CD4-positive, alpha-beta memory T cell (primary cell): ENCODE data around the gene PRKAG2. TPM values are rescaled to one million over a fixed set of nuclear protein-coding genes. Genes with fewer than 3 reads are reported as not detected.
"Not testable (repeated sequence)": the region's sequence is repeated elsewhere in the genome, so short reads cannot be mapped to it uniquely, and the experiment has no call there.

ENCODE experiments used
- CTCF ChIA-PET: fragments of 350-600 bp; sonication (Branson Sonifier 250); formaldehyde crosslinking; loops from one replicate; lab custom pipeline; 2021; ENCODE audit warnings: inconsistent platforms; ENCODE audit not compliant: partially characterized antibody; lab: Charles Lee
- POLR2A ChIA-PET: fragments of 350-600 bp; sonication (Branson Sonifier 250); formaldehyde crosslinking; loops from one replicate; lab custom pipeline; 2021; ENCODE audit not compliant: partially characterized antibody; lab: Charles Lee
- DNase-seq, 5 donors: peaks; one replicate each; pipeline versions ENCODE4 v3.0.0 to v3.0.0-alpha.2; 2020 to 2022; ENCODE audit warnings: mixed read lengths in 1 of 5
- H3K27ac ChIP-seq: one replicate; pipeline ENCODE4 v1.7.0; 2013; ENCODE audit warnings: low read depth, low read length
- H3K27me3 ChIP-seq: 2 replicates; pipeline ENCODE4 v1.7.0; 2013; ENCODE audit warnings: mild to moderate bottlenecking, low read length, moderate library complexity; ENCODE audit not compliant: insufficient read depth
- H3K36me3 ChIP-seq: 2 replicates; pipeline ENCODE4 v1.7.0; 2013; ENCODE audit warnings: mild to moderate bottlenecking, low read length, moderate library complexity; ENCODE audit not compliant: insufficient read depth
- H3K4me1 ChIP-seq: 2 replicates; pipeline ENCODE4 v1.7.0; 2013; ENCODE audit warnings: mild to moderate bottlenecking, low read length, moderate library complexity; ENCODE audit not compliant: insufficient read depth
- H3K4me3 ChIP-seq, 2 donors: one replicate each; pipeline ENCODE4 v1.7.0; 2013; ENCODE audit warnings: low read length in 2 of 2, mild to moderate bottlenecking in 1 of 2
- H3K9me3 ChIP-seq, 2 donors: one replicate each; pipeline ENCODE4 v1.7.0; 2013; ENCODE audit warnings: low read length in 2 of 2, control low read depth in 1 of 2; ENCODE audit not compliant: control insufficient read depth in 1 of 2
- H3K27ac Mint-ChIP-seq, 7 donors: one replicate each; pipeline ENCODE4 v1.8.0; 2020 to 2021; ENCODE audit warnings: mixed read lengths in 7 of 7, mild to moderate bottlenecking in 6 of 7, inconsistent platforms in 3 of 7, moderate library complexity in 3 of 7
- H3K27me3 Mint-ChIP-seq, 2 donors: one replicate each; pipeline ENCODE4 v1.8.0; 2020 to 2021; ENCODE audit warnings: mixed read lengths in 2 of 2
- H3K36me3 Mint-ChIP-seq, 2 donors: one replicate each; pipeline ENCODE4 v1.8.0; 2020 to 2021; ENCODE audit warnings: mixed read lengths in 2 of 2, inconsistent platforms in 1 of 2, mild to moderate bottlenecking in 1 of 2
- H3K4me1 Mint-ChIP-seq, 4 donors: one replicate each; pipeline ENCODE4 v1.8.0; 2020 to 2021; ENCODE audit warnings: mixed read lengths in 4 of 4, mild to moderate bottlenecking in 1 of 4
- H3K4me3 Mint-ChIP-seq, 8 donors: one replicate each; pipeline ENCODE4 v1.8.0; 2020 to 2021; ENCODE audit warnings: mixed read lengths in 8 of 8, mild to moderate bottlenecking in 7 of 8, moderate library complexity in 6 of 8, inconsistent platforms in 3 of 8
- H3K9me3 Mint-ChIP-seq, 8 donors: one replicate each; pipeline ENCODE4 v1.8.0; 2020 to 2021; ENCODE audit warnings: mixed read lengths in 8 of 8, mild to moderate bottlenecking in 5 of 8, inconsistent platforms in 3 of 8, moderate library complexity in 1 of 8
- intact Hi-C: fragments of 100-400 bp; cut with micrococcal nuclease; formaldehyde crosslinking; loops from one replicate; pipeline ENCODE4 v1.15.1; 2023
- polyA plus RNA-seq, 2 donors: library from polyadenylated mRNA; unstranded; fragments of 300-500 nt; fragmentation: Illumina TruSeq; gene quantifications; one replicate each; pipeline ENCODE4 v1.2.3, GENCODE V29; 2021
- total RNA-seq, 2 experiments: library from RNA; stranded (reverse); gene quantifications; one replicate each; pipeline ENCODE4 v1.2.3, GENCODE V29; 2021

Gene PRKAG2
- total and polyA plus RNA-seq, 4 experiments from 2014 or later, result 27.4 to 61.0 (median 47.4) TPM

DNA sequence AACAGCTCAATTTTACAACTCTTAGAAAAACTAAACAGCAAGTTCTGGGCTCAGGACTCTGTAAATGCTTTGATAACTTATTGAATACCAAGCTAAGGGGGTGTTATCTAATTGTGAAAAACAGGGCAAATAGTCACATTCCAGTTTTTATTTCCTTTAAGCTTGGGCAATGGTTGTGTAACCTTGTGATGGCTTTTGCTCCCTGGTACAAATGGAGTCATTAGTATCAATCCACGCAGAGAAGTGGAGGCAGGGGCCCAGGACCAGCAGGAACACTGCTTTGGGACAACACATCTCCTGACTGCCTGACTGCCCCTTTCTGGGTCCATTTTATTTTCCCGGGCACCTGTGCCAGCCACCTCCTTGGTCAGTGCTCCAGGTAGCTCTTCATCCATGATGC, 5.8 kb upstream of the PRKAG2 start:
- no peaks in the 10 kb centered on the region for H3K27me3 ChIP-seq
- ChIA-PET POLR2A (no interaction called here), CTCF (interaction anchor here (1.0 to 1.9 kb wide), 2 partner anchors 13 to 100 kb away, joined by 3 to 6 read pairs; no protein-coding TSS in a partner anchor)
- Mint-ChIP-seq H3K4me1 (peaks cover 0 to 11% (median under 1%) of the 10 kb centered on the region in 4 donors), H3K27me3 (peaks cover 8 to 10% of the 10 kb centered on the region in 2 donors), H3K36me3 (no peaks in the 10 kb centered on the region), H3K4me3 (no peak overlapping the region), H3K27ac (no peak overlapping the region), H3K9me3 (peaks cover 0 to 2% (median 0%) of the 10 kb centered on the region in 8 donors)
- peaks cover 10% of the 10 kb centered on the region for H3K4me1 ChIP-seq
- no peak overlapping the region for H3K27ac ChIP-seq
- no peak overlapping the region for H3K4me3 ChIP-seq
- no peaks in the 10 kb centered on the region for H3K36me3 ChIP-seq
- intact Hi-C loops, result no loop called here
- no peak for DNase-seq
- H3K9me3 ChIP-seq, result no peaks in the 10 kb centered on the region

DNA sequence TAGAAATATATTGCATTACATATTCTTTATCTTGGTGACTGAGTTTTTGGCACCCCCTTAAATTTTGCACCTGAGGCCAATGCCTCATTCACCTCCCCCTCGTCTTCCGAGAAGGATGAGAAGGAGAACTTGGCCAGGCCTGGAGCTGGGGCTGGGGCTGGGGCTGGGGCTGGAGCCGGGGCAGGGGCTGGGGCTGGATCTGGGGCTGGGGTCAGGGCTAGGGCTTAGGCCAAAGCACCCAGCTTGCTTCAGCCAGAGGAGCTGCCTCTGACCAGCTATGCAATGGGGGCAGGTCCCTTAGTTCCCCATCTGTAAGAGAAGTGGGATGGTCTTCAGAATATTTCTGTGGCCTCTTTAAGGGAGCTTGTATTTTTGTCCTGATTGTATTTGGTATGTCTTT, 3.8 kb upstream of the PRKAG2 start:
- Histone ChIP-seq H3K4me3 (no peak overlapping the region), H3K27me3 (no peaks in the 10 kb centered on the region), H3K4me1 (peaks cover 10% of the 10 kb centered on the region), H3K36me3 (no peaks in the 10 kb centered on the region), H3K27ac (no peak overlapping the region), H3K9me3 (no peaks in the 10 kb centered on the region)
- peak overlapping the region in 1 of 8 donors; percentile 12 for H3K4me3 Mint-ChIP-seq
- DNase-seq, result no peak
- H3K4me1 Mint-ChIP-seq, result peaks cover 0 to 11% (median 5%) of the 10 kb centered on the region in 4 donors
- intact Hi-C loops, result no loop called here
- peaks cover 0 to 8% of the 10 kb centered on the region in 2 donors for H3K36me3 Mint-ChIP-seq
- no peak overlapping the region for H3K27ac Mint-ChIP-seq
- peaks cover 5% of the 10 kb centered on the region in 2 donors for H3K27me3 Mint-ChIP-seq
- POLR2A ChIA-PET, result interaction anchor here (0.6 kb wide), 1 partner anchor 21 kb away, joined by 3 read pairs; no protein-coding TSS in a partner anchor
- no peaks in the 10 kb centered on the region for H3K9me3 Mint-ChIP-seq
- CTCF ChIA-PET, result no interaction called here

DNA sequence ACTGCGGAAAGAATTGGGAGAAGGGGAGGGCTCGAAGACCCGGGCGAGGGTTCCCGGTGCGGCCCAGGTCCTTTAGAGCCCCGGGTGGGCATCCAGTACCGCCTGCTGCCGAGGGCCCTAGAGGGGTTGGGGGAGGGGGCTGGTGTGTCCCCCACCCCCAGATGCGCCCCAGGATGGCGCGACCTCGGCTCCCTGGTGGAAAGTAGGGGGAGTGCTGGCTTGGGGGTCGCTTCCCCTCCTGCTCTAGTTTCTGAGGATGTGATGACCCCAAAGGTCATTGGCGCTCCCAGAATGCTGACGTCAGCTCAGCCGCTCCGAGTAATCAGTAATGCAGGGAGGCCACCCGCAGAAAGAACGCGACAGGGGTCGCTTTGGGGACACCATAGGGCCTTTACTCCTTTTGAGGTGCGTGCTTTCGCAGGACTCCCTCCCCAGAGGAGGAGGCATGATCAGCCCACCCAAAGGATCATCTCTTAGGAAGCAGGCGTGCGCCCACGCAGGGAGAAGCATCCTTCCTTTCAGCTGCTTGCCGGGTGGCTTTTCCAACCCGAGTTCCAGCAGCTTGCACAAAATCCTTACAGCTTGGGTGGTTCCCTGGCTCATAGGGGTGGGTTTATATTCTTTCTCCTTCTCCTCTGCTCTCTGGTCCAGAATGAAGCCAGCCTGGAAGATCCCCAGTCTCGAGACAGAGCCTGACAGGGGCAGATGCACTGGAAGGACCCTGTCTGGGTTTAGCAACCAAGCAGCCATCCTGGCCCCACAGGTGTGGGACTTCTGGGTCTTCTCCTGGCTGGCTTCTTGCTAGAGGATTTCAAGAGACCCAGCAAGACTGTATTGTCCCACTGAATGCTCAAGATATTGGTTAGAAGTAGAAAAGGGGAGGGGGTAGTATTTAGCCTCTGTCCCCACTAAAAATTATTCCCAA, 1.3 kb upstream of the PRKAG2 start:
- no peaks in the 10 kb centered on the region for H3K9me3 ChIP-seq
- no peak for DNase-seq
- peaks cover 4 to 25% (median 14%) of the 10 kb centered on the region in 4 donors for H3K4me1 Mint-ChIP-seq
- H3K27ac Mint-ChIP-seq, result peak overlapping the region in 4 of 7 donors; percentile 22 to 95 (median 54)
- H3K9me3 Mint-ChIP-seq, result peaks cover 0 to 2% (median 0%) of the 10 kb centered on the region in 8 donors
- peak overlapping the region in 1 of 2 donors; percentile 89 for H3K4me3 ChIP-seq
- CTCF ChIA-PET, result interaction anchor here (1.1 kb wide), 1 partner anchor 150 kb away, joined by 4 read pairs; no protein-coding TSS in a partner anchor
- peaks cover 20% of the 10 kb centered on the region for H3K4me1 ChIP-seq
- H3K36me3 ChIP-seq, result no peaks in the 10 kb centered on the region
- POLR2A ChIA-PET, result interaction anchor here (0.5 to 3.8 kb wide), 7 partner anchors 10 to 267 kb away, joined by 3 to 29 read pairs (median 7); partner anchors contain the start of gene GALNT11
- intact Hi-C loops, result loop anchor here (1.0 to 5.0 kb wide), 12 partner anchors 41 to 799 kb away; partner anchors contain the start of genes ABCF2, GALNT11, NUB1 and XRCC2
- H3K4me3 Mint-ChIP-seq, result peak overlapping the region; percentile 62 to 85 (median 75)
- peaks cover 0 to 15% of the 10 kb centered on the region in 2 donors for H3K36me3 Mint-ChIP-seq
- H3K27me3 Mint-ChIP-seq, result no peaks in the 10 kb centered on the region
- H3K27me3 ChIP-seq, result no peaks in the 10 kb centered on the region
- H3K27ac ChIP-seq, result peak overlapping the region; percentile 72

DNA sequence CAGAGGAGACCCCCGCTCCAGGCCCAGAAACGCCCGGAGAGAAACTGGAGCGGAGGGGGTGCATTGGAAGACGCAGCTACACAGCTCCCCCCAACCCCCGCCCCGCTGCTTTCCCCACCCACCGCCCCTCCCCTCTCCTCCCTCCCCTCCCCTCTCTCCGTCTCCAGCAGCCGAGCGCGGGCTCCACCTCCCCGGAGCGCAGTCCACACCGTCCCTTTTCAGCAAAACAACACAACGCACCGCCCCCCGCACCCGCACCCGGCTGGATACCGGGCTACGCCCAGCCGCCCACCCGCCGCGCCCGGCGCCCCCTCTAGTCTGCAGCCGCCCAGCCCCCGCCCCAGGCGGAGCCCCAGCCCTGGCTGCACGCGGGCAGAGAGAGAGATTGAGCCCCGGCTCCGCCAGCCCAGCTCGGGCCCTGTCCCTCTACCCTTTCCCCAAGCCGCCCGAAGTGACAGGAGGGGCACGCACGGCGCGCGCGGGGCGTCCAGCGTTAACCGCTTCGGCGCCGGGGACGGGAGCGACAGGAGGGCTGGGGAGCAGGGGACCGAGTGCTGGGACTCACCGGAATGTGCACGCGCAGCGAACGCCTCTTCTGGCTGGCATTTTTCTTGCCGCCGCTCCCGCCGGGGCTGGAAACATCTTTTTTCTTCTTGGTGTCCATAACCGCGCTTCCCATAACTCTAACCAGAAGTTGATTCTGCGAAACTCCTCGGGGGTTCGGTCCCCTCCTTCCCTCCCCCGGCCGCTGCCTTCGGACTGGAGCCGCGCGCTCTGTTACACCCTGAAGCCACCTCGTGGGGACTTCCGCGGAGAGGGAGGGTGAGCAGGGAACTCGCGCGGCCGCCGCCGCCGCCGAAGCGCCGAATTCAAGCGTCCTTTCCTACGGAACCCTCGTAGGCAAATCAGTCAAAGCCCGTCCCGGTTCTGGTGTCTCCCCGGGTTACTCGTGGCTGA, 695 bp downstream of the PRKAG2 start:
- Histone ChIP-seq H3K4me3 (peak overlapping the region; percentile 89 to 90), H3K4me1 (peaks cover 20% of the 10 kb centered on the region), H3K9me3 (no peaks in the 10 kb centered on the region), H3K27ac (peak overlapping the region; percentile 72), H3K27me3 (no peaks in the 10 kb centered on the region), H3K36me3 (no peaks in the 10 kb centered on the region)
- H3K36me3 Mint-ChIP-seq, result peaks cover 0 to 15% of the 10 kb centered on the region in 2 donors
- peak overlapping the region; percentile 86 to 97 (median 95) for H3K27ac Mint-ChIP-seq
- peak overlapping the region; percentile 95 to 100 (median 96) for H3K4me3 Mint-ChIP-seq
- peaks cover 8 to 43% (median 26%) of the 10 kb centered on the region in 4 donors for H3K4me1 Mint-ChIP-seq
- no peaks in the 10 kb centered on the region for H3K27me3 Mint-ChIP-seq
- ChIA-PET POLR2A (interaction anchor here (0.8 to 3.8 kb wide), 14 partner anchors 33 to 357 kb away, joined by 3 to 29 read pairs (median 6); partner anchors contain the start of genes GALNT11 and RHEB), CTCF (interaction anchor here (1.0 to 1.7 kb wide), 5 partner anchors 38 to 94 kb away, joined by 4 to 7 read pairs (median 5); no protein-coding TSS in a partner anchor)
- intact Hi-C loops, result loop anchor here (2.0 to 5.0 kb wide), 10 partner anchors 39 to 801 kb away; partner anchors contain the start of genes ABCF2, GALNT11, NUB1 and XRCC2
- peaks cover 0 to 2% (median 0%) of the 10 kb centered on the region in 8 donors for H3K9me3 Mint-ChIP-seq
- peak; percentile 65 to 80 (median 67) for DNase-seq

DNA sequence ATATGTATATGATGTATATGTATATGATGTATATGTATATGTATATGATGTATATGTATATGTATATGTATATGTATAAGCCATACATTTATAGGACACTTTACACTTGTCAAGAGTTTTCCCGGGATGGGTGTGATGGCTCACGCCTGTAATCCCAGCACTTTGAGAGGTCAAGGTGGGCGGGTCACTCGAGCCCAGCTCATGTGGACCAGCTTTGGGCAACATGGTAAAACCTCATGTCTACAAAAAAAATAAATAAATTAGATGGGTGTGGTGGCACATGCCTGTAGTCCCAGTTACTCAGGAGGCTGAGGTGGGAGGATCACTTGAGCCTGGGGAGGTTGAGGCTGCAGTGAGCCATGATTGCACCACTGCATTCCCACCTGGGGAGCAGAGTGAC, 2.4 kb downstream of the PRKAG2 start:
- H3K36me3 Mint-ChIP-seq, result peaks cover 0 to 15% of the 10 kb centered on the region in 2 donors
- CTCF ChIA-PET, H3K27me3 ChIP-seq, intact Hi-C loops, H3K36me3 ChIP-seq, H3K27ac ChIP-seq, DNase-seq, H3K27me3 Mint-ChIP-seq, H3K9me3 ChIP-seq, H3K9me3 Mint-ChIP-seq, H3K4me3 ChIP-seq: not testable (repeated sequence)
- peak overlapping the region; percentile 95 to 100 (median 96) for H3K4me3 Mint-ChIP-seq
- POLR2A ChIA-PET, result interaction anchor here (1.1 to 3.8 kb wide), 3 partner anchors 36 to 242 kb away, joined by 3 to 20 read pairs (median 4); no protein-coding TSS in a partner anchor
- peaks cover 14 to 57% (median 36%) of the 10 kb centered on the region in 4 donors for H3K4me1 Mint-ChIP-seq
- H3K27ac Mint-ChIP-seq, result peak overlapping the region in 6 of 7 donors; percentile 8 to 95 (median 88)
- peaks cover 20% of the 10 kb centered on the region for H3K4me1 ChIP-seq

DNA sequence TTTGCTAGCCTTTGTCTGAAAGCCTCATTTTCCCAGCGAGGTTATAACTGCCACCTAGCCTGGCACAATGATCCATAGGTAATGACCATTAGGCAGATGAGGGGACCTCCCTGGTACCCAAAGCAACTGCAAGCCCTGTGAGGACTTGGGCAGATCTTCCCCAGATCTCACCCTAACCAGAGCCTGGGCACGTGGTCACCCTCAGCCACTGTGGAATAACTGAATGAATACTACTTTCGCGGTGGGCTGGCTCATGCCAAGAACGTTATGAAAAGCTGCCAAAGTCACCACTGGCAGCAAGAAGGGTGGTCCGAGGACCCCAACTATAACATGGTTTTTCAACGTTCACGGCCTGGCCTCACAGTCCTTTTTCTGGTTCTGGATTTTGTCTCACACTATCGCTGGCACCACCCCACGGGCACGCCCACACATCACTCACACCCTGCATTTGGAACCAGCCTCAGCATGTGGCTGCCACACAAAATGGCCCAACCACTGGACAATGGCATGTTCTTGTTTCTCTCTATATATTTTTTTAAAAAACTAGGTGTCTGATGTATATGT, 3.4 kb downstream of the PRKAG2 start:
- H3K27me3 Mint-ChIP-seq, result no peaks in the 10 kb centered on the region
- H3K9me3 Mint-ChIP-seq, result peaks cover 0 to 2% (median 0%) of the 10 kb centered on the region in 8 donors
- Histone ChIP-seq H3K9me3 (no peaks in the 10 kb centered on the region), H3K27me3 (no peaks in the 10 kb centered on the region), H3K36me3 (no peaks in the 10 kb centered on the region), H3K4me3 (no peak overlapping the region), H3K4me1 (peaks cover 17% of the 10 kb centered on the region), H3K27ac (no peak overlapping the region)
- H3K4me1 Mint-ChIP-seq, result peaks cover 19 to 61% (median 40%) of the 10 kb centered on the region in 4 donors
- ChIA-PET POLR2A (no interaction called here), CTCF (no interaction called here)
- peaks cover 0 to 15% of the 10 kb centered on the region in 2 donors for H3K36me3 Mint-ChIP-seq
- H3K4me3 Mint-ChIP-seq, result no peak overlapping the region
- no peak for DNase-seq
- intact Hi-C loops, result no loop called here
- peak overlapping the region in 3 of 7 donors; percentile 55 to 71 (median 68) for H3K27ac Mint-ChIP-seq
